22Rv1 (cell line): ENCODE results near the gene RIPK3.

ENCODE experiments used
- CTCF ChIP-seq: fragments of 450-650 bp; IDR thresholded peaks from 2 replicates; pipeline ENCODE4 v1.5.1; 2017; ENCODE audit warnings: mild to moderate bottlenecking
- ZFX ChIP-seq: fragments of 450-650 bp; IDR thresholded peaks from 2 replicates; pipeline ENCODE4 v1.6.1; 2017; ENCODE audit warnings: antibody characterized with exemption, borderline replicate concordance

GRCh38 chr14:24363401-24363800, 23.6 kb upstream of the RIPK3 start:
- TF ChIP-seq CTCF: no peak
- no peak for TF ChIP-seq ZFX
